ENCODE measurements around the gene SKAP1.

The SKAP1 gene

DNA sequence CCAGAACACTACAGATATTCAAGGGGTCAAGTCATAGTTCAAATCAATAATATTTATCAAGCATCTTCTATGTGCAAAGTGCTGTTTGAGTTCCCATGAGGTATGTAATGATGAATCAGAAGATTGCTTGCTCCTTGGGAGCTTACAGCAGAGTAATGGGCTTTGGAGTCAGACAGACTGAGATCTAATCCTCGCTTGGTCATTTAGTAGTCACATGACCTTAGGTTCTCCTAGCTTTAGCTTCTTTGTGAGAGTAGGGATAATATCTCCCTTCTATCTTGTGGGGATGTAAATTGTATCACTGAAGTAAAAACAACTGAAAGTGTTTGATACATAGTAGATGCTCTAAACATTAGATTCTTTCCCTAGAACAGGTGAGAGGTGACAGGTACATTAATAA is 292.4 kb downstream of the SKAP1 start:
- Histone ChIP-seq H4K20me1 (ENCODE audit: insufficient read depth, low read length) (no peaks in the 10 kb centered on the region), H2AFZ (ENCODE audit: low read length) (no peak overlapping the region), H3K9me3 (replicated peaks; ENCODE audit: insufficient read depth, low read length) (no peaks in the 10 kb centered on the region), H3K4me3 (ENCODE audit: low read length) (no peak overlapping the region), H3K4me1 (ENCODE audit: low read length) (no peaks in the 10 kb centered on the region), H3K27ac (ENCODE audit: low read length) (no peak overlapping the region), H3K36me3 (replicated peaks; ENCODE audit: insufficient read depth, low read length) (no peaks in the 10 kb centered on the region), H3K79me2 (ENCODE audit: low read length) (no peaks in the 10 kb centered on the region), H3K9ac (ENCODE audit: low read length) (no peak overlapping the region), H3K9me2 (replicated peaks; ENCODE audit: insufficient read depth, low read length) (no peaks in the 10 kb centered on the region), H3F3A (ENCODE audit: insufficient read depth, low read length) (no peaks in the 10 kb centered on the region), H3K27me3 (replicated peaks; ENCODE audit: insufficient read depth, low read length) (no peaks in the 10 kb centered on the region), H3K4me2 (ENCODE audit: low read depth, low read length) (no peak overlapping the region)
- TF ChIP-seq EZH2 (optimal IDR thresholded peaks at IDR 0.05; ENCODE audit: low read depth, low read length), result no peak
- TF ChIP-seq, protein P1, sequence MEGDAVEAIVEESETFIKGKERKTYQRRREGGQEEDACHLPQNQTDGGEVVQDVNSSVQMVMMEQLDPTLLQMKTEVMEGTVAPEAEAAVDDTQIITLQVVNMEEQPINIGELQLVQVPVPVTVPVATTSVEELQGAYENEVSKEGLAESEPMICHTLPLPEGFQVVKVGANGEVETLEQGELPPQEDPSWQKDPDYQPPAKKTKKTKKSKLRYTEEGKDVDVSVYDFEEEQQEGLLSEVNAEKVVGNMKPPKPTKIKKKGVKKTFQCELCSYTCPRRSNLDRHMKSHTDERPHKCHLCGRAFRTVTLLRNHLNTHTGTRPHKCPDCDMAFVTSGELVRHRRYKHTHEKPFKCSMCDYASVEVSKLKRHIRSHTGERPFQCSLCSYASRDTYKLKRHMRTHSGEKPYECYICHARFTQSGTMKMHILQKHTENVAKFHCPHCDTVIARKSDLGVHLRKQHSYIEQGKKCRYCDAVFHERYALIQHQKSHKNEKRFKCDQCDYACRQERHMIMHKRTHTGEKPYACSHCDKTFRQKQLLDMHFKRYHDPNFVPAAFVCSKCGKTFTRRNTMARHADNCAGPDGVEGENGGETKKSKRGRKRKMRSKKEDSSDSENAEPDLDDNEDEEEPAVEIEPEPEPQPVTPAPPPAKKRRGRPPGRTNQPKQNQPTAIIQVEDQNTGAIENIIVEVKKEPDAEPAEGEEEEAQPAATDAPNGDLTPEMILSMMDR (IDR thresholded peaks at IDR 0.05; ENCODE audit: low read length), result no peak
- no peak for TF ChIP-seq EZH2phosphoT487 (IDR thresholded peaks at IDR 0.05; ENCODE audit: low read length)
- no peak for DNase-seq

DNA sequence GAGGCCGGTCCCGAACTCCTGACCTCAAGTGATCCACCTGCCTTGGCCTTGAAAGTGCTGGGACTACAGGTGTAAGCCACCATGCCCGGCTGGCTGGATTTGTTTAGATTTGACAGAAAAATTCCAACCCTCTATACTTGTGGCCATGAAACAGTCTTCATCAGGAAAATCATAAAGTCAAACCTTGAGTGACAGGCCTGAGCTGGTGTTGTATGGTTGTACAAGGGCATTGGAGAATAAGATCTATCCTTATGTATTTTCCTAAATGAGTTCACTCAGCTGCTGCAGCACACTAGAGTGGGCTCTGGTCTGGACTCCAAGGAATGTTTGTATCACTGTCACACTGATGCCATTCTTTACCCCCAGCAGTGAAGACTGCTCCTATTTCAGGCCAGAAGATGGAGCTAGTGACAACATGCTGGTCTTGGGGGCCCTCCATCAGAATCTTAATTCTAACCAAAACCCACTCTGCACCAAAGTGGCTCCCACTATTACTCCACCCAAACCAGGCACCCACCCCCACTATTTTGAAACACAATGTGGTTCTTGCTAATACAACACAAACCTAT is 295.0 kb downstream of the SKAP1 start:
- Histone ChIP-seq H3K79me2 (ENCODE audit: low read length) (no peaks in the 10 kb centered on the region), H3K9ac (ENCODE audit: low read length) (no peak overlapping the region), H2AFZ (ENCODE audit: low read length) (no peak overlapping the region), H4K20me1 (ENCODE audit: insufficient read depth, low read length) (no peaks in the 10 kb centered on the region), H3K4me3 (ENCODE audit: low read length) (no peak overlapping the region), H3K9me3 (replicated peaks; ENCODE audit: insufficient read depth, low read length) (no peaks in the 10 kb centered on the region), H3F3A (ENCODE audit: insufficient read depth, low read length) (no peaks in the 10 kb centered on the region), H3K4me1 (ENCODE audit: low read length) (no peaks in the 10 kb centered on the region), H3K27ac (ENCODE audit: low read length) (no peak overlapping the region), H3K27me3 (replicated peaks; ENCODE audit: insufficient read depth, low read length) (no peaks in the 10 kb centered on the region), H3K4me2 (ENCODE audit: low read depth, low read length) (no peak overlapping the region), H3K9me2 (replicated peaks; ENCODE audit: insufficient read depth, low read length) (no peaks in the 10 kb centered on the region), H3K36me3 (replicated peaks; ENCODE audit: insufficient read depth, low read length) (no peaks in the 10 kb centered on the region)
- TF ChIP-seq, protein P1 (IDR thresholded peaks at IDR 0.05; ENCODE audit: low read length), result peak; percentile 39
- TF ChIP-seq EZH2 (optimal IDR thresholded peaks at IDR 0.05; ENCODE audit: low read depth, low read length), result no peak
- no peak for DNase-seq

DNA sequence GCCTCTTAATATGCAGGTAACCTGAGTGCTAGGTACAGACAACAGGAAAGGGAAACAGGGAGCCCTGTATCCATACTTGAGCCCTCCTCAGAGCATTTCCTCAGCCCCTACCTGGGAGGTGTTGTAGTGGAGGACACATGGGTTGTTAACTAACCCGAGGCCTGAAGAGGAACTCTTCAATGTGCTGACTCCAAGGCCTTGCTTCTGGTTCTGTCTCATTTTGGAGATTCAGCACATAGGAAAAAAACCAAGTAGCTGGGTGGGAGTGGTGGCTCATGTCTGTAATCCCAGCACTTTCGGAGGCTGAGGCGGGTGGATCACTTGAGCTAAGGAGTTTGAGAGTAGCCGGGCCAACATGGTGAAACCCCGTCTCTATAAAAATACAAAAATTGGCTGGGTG is 297.6 kb downstream of the SKAP1 start:
- no peak for DNase-seq
- H3K79me2 ChIP-seq (ENCODE audit: low read length), result no peaks in the 10 kb centered on the region
- H3F3A ChIP-seq (ENCODE audit: insufficient read depth, low read length), result no peaks in the 10 kb centered on the region
- H3K4me1 ChIP-seq (ENCODE audit: low read length), result no peaks in the 10 kb centered on the region
- no peaks in the 10 kb centered on the region for H3K9me2 ChIP-seq (replicated peaks; ENCODE audit: insufficient read depth, low read length)
- H3K4me3 ChIP-seq (ENCODE audit: low read length), result no peak overlapping the region
- no peaks in the 10 kb centered on the region for H3K27me3 ChIP-seq (replicated peaks; ENCODE audit: insufficient read depth, low read length)
- no peak overlapping the region for H2AFZ ChIP-seq (ENCODE audit: low read length)
- TF ChIP-seq EZH2phosphoT487 (IDR thresholded peaks at IDR 0.05; ENCODE audit: low read length) (no peak), EZH2 (optimal IDR thresholded peaks at IDR 0.05; ENCODE audit: low read depth, low read length) (no peak)
- TF ChIP-seq, protein P1 (IDR thresholded peaks at IDR 0.05; ENCODE audit: low read length), result no peak
- no peak overlapping the region for H3K4me2 ChIP-seq (ENCODE audit: low read depth, low read length)
- H4K20me1 ChIP-seq (ENCODE audit: insufficient read depth, low read length), result no peaks in the 10 kb centered on the region
- H3K27ac ChIP-seq (ENCODE audit: low read length), result no peak overlapping the region
- no peaks in the 10 kb centered on the region for H3K9me3 ChIP-seq (replicated peaks; ENCODE audit: insufficient read depth, low read length)
- H3K9ac ChIP-seq (ENCODE audit: low read length), result no peak overlapping the region
- no peaks in the 10 kb centered on the region for H3K36me3 ChIP-seq (replicated peaks; ENCODE audit: insufficient read depth, low read length)
